Vagina (tissue), 2 donors: ENCODE results near the gene BCKDHA. TPM values are rescaled to one million over a fixed set of nuclear protein-coding genes. Genes with fewer than 3 reads are reported as not detected.

Source experiments
- DNase-seq, 2 donors: peaks; one replicate each; pipeline ENCODE4 v3.0.0-alpha.2; 2017; ENCODE audit errors: extremely low spot score in 2 of 2
- H3K27ac ChIP-seq: fragments of 200-600 bp; sonication (generic); one replicate; pipeline ENCODE4 v1.5.1; 2019
- H3K27me3 ChIP-seq: fragments of 200-600 bp; sonication (generic); one replicate; pipeline ENCODE4 v1.5.1; 2019
- H3K36me3 ChIP-seq, 2 donors: fragments of 200-600 bp; sonication (generic); one replicate each; pipeline ENCODE4 v1.5.1; 2017 to 2019
- H3K4me1 ChIP-seq: fragments of 200-600 bp; sonication (generic); one replicate; pipeline ENCODE4 v1.5.1; 2019
- H3K4me3 ChIP-seq, 2 donors: fragments of 200-600 bp; sonication (generic); 1 replicate in 1 of 2; 2 replicates in 1 of 2; pipeline ENCODE4 v1.5.1; 2016 to 2019
- H3K9me3 ChIP-seq: fragments of 200-600 bp; sonication (generic); one replicate; pipeline ENCODE4 v1.5.1; 2019
- POLR2A ChIP-seq, 2 donors: fragments of 450-650 bp; IDR thresholded peaks; one replicate each; pipeline ENCODE4 v1.6.1; 2017; ENCODE audit warnings: antibody characterized with exemption in 2 of 2, mild to moderate bottlenecking in 2 of 2, moderate library complexity in 2 of 2
- POLR2AphosphoS5 ChIP-seq, 2 donors: sonication (generic); formaldehyde crosslinking; IDR thresholded peaks; one replicate each; pipeline ENCODE4 v1.9.0; 2017; ENCODE audit warnings: antibody characterized with exemption in 2 of 2, mild to moderate bottlenecking in 2 of 2, low read depth in 1 of 2; ENCODE audit not compliant: insufficient read depth in 1 of 2
- intact Hi-C: fragments of 100-400 bp; cut with DNase I; formaldehyde crosslinking; loops from one replicate; pipeline ENCODE4 v1.15.1; 2023
- total RNA-seq: library from RNA; depleted of rRNA; stranded (reverse); fragments of >200 nt; gene quantifications from one replicate; pipeline ENCODE4 v1.2.3, GENCODE V29; 2016
- TF ChIP-seq, protein P1 (sequence below), 3 experiments: fragments of 450-650 bp in 2 of 3; fragments of 200-600 bp in 1 of 3; sonication (generic) in 1 of 3; IDR thresholded peaks; one replicate each; pipeline ENCODE4 v1.5.1; 2017 to 2019; ENCODE audit warnings: antibody characterized with exemption in 3 of 3, mild to moderate bottlenecking in 2 of 3, moderate library complexity in 2 of 3

BCKDHA gene
- total RNA-seq, 1 donor from 2014 or later: 68.5 TPM

DNA sequence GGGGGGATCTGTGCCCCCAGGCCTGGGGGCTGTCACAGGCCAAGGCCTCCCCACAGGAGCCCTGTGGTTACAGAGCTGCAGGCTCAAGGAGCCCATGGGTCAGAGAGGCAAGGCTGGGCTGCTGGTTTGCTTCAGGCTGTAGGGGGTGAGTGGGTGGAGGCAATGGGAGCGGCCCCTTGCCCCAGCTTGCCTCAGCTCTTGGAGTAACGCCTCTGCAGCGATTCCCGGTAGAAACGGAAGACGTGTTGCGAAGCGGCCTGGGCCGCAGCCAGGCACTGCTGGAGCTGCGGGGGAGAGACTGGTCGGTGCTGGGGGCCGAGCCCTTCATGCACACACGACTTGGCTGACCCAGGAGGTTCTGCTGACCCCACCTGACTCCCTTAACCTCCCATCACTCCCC, 11.2 kb upstream of the BCKDHA start:
- no peaks in the 10 kb centered on the region for H3K9me3 ChIP-seq
- peaks cover 0 to 33% of the 10 kb centered on the region in 2 donors for H3K36me3 ChIP-seq
- H3K4me3 ChIP-seq: no peak overlapping the region
- intact Hi-C loops: no loop called here
- H3K27me3 ChIP-seq: no peaks in the 10 kb centered on the region
- DNase-seq: no peak
- no peaks in the 10 kb centered on the region for H3K4me1 ChIP-seq
- no peak overlapping the region for H3K27ac ChIP-seq
- no peak for TF ChIP-seq POLR2AphosphoS5 (IDR thresholded peaks at IDR 0.05; ENCODE audit: insufficient read depth in 1 of 2, low read depth in 1 of 2)
- no peak for TF ChIP-seq POLR2A (IDR thresholded peaks at IDR 0.05)
- TF ChIP-seq, protein P1, sequence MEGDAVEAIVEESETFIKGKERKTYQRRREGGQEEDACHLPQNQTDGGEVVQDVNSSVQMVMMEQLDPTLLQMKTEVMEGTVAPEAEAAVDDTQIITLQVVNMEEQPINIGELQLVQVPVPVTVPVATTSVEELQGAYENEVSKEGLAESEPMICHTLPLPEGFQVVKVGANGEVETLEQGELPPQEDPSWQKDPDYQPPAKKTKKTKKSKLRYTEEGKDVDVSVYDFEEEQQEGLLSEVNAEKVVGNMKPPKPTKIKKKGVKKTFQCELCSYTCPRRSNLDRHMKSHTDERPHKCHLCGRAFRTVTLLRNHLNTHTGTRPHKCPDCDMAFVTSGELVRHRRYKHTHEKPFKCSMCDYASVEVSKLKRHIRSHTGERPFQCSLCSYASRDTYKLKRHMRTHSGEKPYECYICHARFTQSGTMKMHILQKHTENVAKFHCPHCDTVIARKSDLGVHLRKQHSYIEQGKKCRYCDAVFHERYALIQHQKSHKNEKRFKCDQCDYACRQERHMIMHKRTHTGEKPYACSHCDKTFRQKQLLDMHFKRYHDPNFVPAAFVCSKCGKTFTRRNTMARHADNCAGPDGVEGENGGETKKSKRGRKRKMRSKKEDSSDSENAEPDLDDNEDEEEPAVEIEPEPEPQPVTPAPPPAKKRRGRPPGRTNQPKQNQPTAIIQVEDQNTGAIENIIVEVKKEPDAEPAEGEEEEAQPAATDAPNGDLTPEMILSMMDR (IDR thresholded peaks at IDR 0.05): no peak

DNA sequence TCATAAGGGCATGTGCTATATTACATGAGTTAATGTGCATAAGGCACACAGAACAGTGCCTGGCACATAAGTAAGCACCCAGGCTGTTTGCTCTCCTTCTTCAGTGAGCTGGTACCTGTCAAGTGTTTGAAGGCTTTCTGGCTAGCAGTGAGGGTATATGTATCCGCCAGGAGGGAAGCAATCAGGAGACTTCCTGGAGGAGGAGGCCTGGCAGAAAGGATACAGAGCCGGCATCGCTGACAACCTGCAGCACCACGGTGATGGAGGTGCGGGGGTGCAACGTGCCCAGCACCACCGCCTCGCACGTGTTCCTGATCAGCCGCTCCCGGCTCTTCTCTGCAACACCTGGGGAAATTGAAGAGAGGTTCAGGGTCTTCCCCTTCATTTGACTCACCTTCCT, 6.0 kb upstream of the BCKDHA start:
- Histone ChIP-seq H3K36me3 (peaks cover 0 to 27% of the 10 kb centered on the region in 2 donors), H3K4me1 (peaks cover 14% of the 10 kb centered on the region), H3K4me3 (no peak overlapping the region), H3K9me3 (no peaks in the 10 kb centered on the region), H3K27me3 (no peaks in the 10 kb centered on the region), H3K27ac (no peak overlapping the region)
- intact Hi-C loops: no loop called here
- TF ChIP-seq POLR2A (IDR thresholded peaks at IDR 0.05) (no peak), POLR2AphosphoS5 (IDR thresholded peaks at IDR 0.05; ENCODE audit: insufficient read depth in 1 of 2, low read depth in 1 of 2) (no peak)
- TF ChIP-seq, protein P1 (IDR thresholded peaks at IDR 0.05): no peak
- DNase-seq: no peak

DNA sequence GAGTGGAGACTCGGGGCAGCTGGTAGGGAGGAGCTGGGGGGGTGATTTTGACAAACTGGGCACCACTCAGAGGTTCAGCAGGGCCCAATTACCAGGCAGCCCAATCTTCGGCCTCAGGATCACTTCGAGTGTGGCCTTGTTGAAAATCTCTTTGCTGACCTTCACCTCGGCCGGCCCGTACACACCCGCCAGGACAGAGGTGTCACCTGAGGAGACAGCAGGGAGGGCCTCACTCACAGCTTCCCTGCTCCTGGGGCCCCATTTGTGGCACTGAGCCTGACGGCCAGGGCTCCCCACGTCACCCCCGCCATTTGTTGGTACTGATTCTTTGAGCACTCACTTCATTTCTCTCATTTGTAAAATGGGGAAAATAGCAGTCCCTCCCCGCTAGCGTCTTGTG, 4.8 kb upstream of the BCKDHA start:
- no peak overlapping the region for H3K4me3 ChIP-seq
- no peaks in the 10 kb centered on the region for H3K9me3 ChIP-seq
- TF ChIP-seq POLR2AphosphoS5 (IDR thresholded peaks at IDR 0.05; ENCODE audit: insufficient read depth in 1 of 2, low read depth in 1 of 2) (no peak), POLR2A (IDR thresholded peaks at IDR 0.05) (no peak)
- TF ChIP-seq, protein P1 (IDR thresholded peaks at IDR 0.05): no peak
- no peak overlapping the region for H3K27ac ChIP-seq
- intact Hi-C loops: no loop called here
- no peaks in the 10 kb centered on the region for H3K27me3 ChIP-seq
- DNase-seq: no peak
- peaks cover 18% of the 10 kb centered on the region for H3K4me1 ChIP-seq
- peaks cover 0 to 26% of the 10 kb centered on the region in 2 donors for H3K36me3 ChIP-seq

DNA sequence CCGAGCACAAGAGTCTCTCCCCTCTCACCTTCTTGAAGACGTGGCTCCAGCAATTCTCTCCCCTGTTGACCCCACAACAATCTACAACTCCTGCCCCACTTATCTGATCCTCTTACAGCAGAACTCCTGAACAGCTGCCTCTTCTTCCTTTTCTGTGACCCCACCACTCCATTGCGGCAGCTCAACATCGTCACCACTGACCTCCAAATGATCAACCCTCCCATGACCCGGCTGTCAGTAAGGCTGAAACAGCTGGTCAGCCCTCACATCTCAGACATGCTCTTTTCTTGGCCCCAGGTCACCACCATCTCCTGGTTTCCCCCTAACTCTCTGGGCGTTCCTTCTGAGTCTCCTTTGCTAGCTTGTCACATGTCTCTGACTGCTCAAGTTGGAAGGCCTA, 2.3 kb upstream of the BCKDHA start:
- intact Hi-C loops: no loop called here
- Histone ChIP-seq H3K27ac (no peak overlapping the region), H3K27me3 (no peaks in the 10 kb centered on the region), H3K4me1 (peaks cover 39% of the 10 kb centered on the region), H3K9me3 (no peaks in the 10 kb centered on the region), H3K36me3 (peaks cover 0 to 3% of the 10 kb centered on the region in 2 donors), H3K4me3 (no peak overlapping the region)
- no peak for DNase-seq
- TF ChIP-seq POLR2AphosphoS5 (IDR thresholded peaks at IDR 0.05; ENCODE audit: insufficient read depth in 1 of 2, low read depth in 1 of 2) (no peak), POLR2A (IDR thresholded peaks at IDR 0.05) (no peak)
- TF ChIP-seq, protein P1 (IDR thresholded peaks at IDR 0.05): no peak

DNA sequence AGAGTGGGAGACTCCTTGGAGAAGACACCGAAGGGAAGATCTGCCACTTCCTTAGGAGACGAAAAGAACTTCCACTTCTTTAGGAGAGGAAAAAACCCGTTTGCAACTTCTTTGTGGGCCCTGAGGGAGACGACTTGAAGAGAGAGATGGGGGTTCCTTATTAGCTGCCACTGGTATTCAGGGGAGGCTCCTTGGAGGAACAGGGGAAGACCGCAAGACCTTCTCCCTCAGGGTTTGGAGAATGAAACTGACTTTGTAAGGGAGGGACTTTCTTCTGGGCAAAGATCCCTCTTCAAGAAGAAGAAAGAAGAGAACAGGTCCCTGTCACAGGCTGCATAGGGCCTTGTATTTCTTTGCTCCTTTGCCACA, 416 bp downstream of the BCKDHA start:
- peaks cover 60% of the 10 kb centered on the region for H3K4me1 ChIP-seq
- H3K27me3 ChIP-seq: no peaks in the 10 kb centered on the region
- TF ChIP-seq, protein P1 (IDR thresholded peaks at IDR 0.05): no peak
- TF ChIP-seq POLR2A (IDR thresholded peaks at IDR 0.05): no peak
- TF ChIP-seq POLR2AphosphoS5 (IDR thresholded peaks at IDR 0.05; ENCODE audit: insufficient read depth in 1 of 2, low read depth in 1 of 2): no peak
- peak overlapping the region; percentile 71 to 98 for H3K4me3 ChIP-seq
- intact Hi-C loops: no loop called here
- no peaks in the 10 kb centered on the region for H3K36me3 ChIP-seq
- DNase-seq: no peak
- no peaks in the 10 kb centered on the region for H3K9me3 ChIP-seq
- peak overlapping the region; percentile 90 for H3K27ac ChIP-seq
